GM19043 (cell line): Measurements from ENCODE around the gene PLXDC1.
A peak's percentile ranks its signal among the peaks of the same experiment; 100 is the strongest.

Experiments
- ATAC-seq: cut with Tn5 transposase; IDR thresholded peaks from one replicate; pipeline ENCODE4 v1.9.1; 2021; ENCODE audit warnings: low read depth; ENCODE audit not compliant: unreplicated experiment

PLXDC1 gene

GRCh38 chr17:39151150-39151942 is at the start of gene PLXDC1:
TSS of gene PLXDC1 (minus strand) at chr17:39151637. CDS start at chr17:39151437, 200 bp downstream.
- ATAC-seq = no peak

GRCh38 chr17:39200957-39201510 is 49.6 kb upstream of the PLXDC1 start:
- no peak for ATAC-seq

DNA sequence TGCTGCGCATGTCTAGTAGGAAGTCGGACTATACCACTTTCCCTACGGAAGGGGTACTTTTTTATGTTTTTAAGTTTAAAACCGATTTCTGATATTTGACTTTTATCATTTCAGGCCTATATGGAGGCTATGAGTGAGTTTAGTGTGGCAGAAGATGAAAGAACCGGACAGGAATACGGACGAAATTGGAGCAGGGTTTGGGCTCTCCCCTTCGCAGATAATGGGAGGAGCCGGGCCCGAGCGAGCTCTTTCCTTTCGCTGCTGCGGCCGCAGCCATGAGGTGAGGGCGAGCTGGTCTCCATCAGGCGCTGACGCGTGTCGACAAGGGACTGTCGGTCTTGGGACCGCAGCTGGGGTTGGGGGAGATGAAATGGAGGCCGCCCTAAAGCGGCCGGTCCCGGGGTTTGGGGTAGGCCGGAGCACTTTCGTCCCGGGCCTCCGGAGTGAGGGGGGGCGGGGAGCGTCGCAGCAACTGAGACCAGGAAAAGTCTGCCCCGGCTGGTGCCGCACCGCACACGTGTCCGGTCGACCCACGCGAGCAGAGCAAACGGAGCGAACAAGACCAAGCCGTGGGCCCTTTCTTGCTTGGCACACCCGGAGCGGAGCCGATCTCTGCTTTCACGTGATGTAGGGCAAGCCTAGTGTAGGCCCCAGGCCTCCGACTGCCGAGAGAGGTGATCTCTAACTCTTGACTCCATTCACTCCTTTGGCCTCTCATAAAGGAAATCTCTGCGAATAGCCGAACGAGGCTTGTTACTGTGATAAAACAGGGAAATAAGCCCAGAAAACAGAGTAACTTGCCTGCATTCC is 48.8 kb upstream of the PLXDC1 start, which contains the start of gene RPL19:
Gene RPL19 (plus strand): TSS at position 214 of the 810 bp plus-strand sequence. CDS start 62 bp downstream, at position 276.
- peak; percentile 63 for ATAC-seq

- ATAC-seq = peak; percentile 50
Measured at GRCh38 chr17:39199820-39200069, 48.3 kb upstream of the PLXDC1 start.

- no peak for ATAC-seq
Measured at GRCh38 chr17:39198186-39198566, 46.7 kb upstream of the PLXDC1 start.

DNA sequence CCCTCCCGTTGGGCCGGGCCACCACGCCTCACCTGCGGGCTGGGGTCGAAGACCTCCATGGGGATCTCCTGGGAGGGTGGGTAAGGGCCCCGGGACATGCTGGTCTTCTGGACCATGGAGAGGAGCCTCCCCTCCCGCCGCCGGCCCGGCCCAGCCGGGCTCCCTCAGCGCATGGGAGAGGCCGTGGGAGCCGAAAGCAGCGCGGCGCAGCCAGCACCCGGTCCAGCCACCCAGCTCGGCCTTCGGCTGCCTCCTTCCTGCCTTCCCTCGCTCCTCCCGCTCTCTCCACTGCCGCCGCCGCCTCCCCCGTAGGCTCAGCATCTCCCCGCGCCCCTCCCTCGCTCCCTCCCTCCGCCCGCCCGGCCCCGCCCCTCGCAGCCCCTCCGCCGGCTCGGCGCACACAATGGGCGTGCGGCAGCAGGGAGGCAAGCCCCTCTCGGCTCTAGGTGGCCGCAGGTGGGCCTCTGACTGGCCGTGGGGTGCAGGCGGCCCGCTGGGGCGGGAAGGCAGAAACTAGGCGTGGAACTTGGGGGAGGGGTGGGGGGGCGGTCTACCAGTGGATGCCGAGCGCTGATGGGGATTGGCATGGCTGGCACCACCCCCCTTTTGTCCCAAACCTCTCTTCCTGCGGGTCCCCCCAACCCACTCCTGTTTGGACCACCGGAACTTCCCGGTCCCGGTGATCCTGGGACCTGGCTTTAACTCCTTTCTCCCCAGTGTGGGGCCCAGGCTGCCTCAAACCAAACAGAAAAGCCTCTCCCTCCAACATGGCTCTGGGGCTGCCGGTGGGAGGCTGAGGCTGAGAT is 46.1 kb upstream of the PLXDC1 start, which contains the start of gene CACNB1:
Gene CACNB1 (minus strand): TSS at position 290 of the 806 bp plus-strand sequence. CDS start 174 bp downstream, at position 116.
- ATAC-seq = no peak

GRCh38 chr17:39196808-39197291 is 45.4 kb upstream of the PLXDC1 start:
- no peak for ATAC-seq

- no peak for ATAC-seq
Measured at GRCh38 chr17:39196241-39196807, 44.9 kb upstream of the PLXDC1 start.

- no peak for ATAC-seq
Measured at GRCh38 chr17:39195568-39196160, 44.2 kb upstream of the PLXDC1 start.

- no peak for ATAC-seq
Measured at GRCh38 chr17:39194985-39195524, 43.6 kb upstream of the PLXDC1 start.

GRCh38 chr17:39194089-39194984 is 42.9 kb upstream of the PLXDC1 start:
- ATAC-seq = no peak

GRCh38 chr17:39193346-39193745 is 41.9 kb upstream of the PLXDC1 start:
- ATAC-seq = no peak

GRCh38 chr17:39192901-39193300 is 41.5 kb upstream of the PLXDC1 start:
- ATAC-seq = no peak

GRCh38 chr17:39191750-39192510 is 40.5 kb upstream of the PLXDC1 start:
- no peak for ATAC-seq

DNA sequence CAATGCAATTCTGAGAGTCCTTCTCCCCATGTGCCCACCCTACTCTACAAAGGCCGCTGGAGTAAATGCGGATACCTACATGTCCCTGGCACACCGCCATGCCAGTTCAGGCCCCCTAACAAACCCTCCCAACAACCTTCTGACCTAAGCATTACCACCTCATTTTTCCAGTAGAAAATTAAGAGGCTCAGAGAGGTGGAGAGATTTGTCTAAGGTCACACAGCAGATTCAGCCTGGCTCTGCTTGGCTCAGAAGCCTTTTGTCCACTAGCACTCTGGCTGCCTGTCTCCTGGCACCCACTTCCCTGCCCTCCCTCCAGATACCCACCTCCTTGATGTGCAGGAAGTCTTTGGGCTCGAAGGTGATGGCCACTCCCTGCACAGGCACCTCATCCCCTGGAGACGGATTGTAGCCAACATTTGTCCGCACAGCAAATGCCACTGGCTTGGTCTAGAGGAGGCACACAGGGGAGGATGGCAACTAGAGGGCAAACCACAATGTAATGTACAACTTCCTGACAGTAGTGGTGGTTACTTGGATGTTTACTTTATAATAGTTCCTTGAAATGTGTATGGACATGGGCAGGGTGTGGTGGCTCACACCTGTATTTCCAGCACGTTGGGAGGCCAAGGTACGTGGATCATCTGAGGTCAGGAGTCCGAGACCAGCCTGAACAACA is 35.9 kb upstream of the PLXDC1 start:
- no peak for ATAC-seq

GRCh38 chr17:39186481-39187002 is 35.1 kb upstream of the PLXDC1 start:
- no peak for ATAC-seq

DNA sequence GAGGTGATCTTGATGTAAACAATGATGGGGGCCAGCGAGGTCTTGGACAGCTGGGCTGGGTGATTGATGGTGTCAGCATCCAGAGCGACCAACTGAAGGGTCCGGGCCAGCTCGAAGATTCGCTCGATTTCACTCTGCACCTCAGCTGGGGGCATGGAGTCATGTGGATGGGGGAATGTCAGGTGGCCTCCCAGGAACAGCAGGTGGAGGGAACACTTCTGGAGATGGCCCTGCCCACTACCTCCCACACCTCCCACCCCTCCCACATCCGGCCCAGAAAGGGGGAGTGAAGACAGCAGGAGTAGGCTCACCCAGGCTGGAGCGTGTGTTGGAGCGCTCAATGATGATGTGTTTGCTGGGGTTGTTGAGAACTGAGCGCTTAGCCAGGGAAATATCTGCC is 32.3 kb upstream of the PLXDC1 start:
- no peak for ATAC-seq
